Lower leg skin (tissue), 3 donors: Measurements from ENCODE around the gene WIPF2.

Experiments
- POLR2A ChIP-seq, 2 donors: fragments of 450-650 bp; IDR thresholded peaks; one replicate each; pipeline ENCODE4 v1.6.1; 2016 to 2017; ENCODE audit warnings: antibody characterized with exemption in 2 of 2, mild to moderate bottlenecking in 1 of 2, moderate library complexity in 1 of 2
- TF ChIP-seq, protein P1 (sequence below), 3 donors: fragments of 450-650 bp; IDR thresholded peaks; one replicate each; pipeline ENCODE4 v1.5.1; 2016; ENCODE audit warnings: antibody characterized with exemption in 3 of 3, mild to moderate bottlenecking in 3 of 3, moderate library complexity in 2 of 3

- TF ChIP-seq, protein P1, sequence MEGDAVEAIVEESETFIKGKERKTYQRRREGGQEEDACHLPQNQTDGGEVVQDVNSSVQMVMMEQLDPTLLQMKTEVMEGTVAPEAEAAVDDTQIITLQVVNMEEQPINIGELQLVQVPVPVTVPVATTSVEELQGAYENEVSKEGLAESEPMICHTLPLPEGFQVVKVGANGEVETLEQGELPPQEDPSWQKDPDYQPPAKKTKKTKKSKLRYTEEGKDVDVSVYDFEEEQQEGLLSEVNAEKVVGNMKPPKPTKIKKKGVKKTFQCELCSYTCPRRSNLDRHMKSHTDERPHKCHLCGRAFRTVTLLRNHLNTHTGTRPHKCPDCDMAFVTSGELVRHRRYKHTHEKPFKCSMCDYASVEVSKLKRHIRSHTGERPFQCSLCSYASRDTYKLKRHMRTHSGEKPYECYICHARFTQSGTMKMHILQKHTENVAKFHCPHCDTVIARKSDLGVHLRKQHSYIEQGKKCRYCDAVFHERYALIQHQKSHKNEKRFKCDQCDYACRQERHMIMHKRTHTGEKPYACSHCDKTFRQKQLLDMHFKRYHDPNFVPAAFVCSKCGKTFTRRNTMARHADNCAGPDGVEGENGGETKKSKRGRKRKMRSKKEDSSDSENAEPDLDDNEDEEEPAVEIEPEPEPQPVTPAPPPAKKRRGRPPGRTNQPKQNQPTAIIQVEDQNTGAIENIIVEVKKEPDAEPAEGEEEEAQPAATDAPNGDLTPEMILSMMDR (IDR thresholded peaks at IDR 0.05) = no peak
- TF ChIP-seq POLR2A (IDR thresholded peaks at IDR 0.05) = no peak
Observed at GRCh38 chr17:40293363-40293762, 74.3 kb downstream of the WIPF2 start.
